Measurements from ENCODE around the gene REXO1. TPM values are rescaled to one million over a fixed set of nuclear protein-coding genes. Genes with fewer than 3 reads are reported as not detected.

The REXO1 gene
- total and polyA plus RNA-seq, 2 experiments from 2014 or later, result 20.2 to 90.1 TPM

- H3F3A ChIP-seq (replicated peaks; ENCODE audit: low read depth), result 0 out of 2 replicates have a peak, but pooled peaks cover 5% of the 10 kb centered on the region
- H3K27me3 ChIP-seq (ENCODE audit: insufficient read depth), result no peaks in the 10 kb centered on the region
- H3K79me2 ChIP-seq (replicated peaks; ENCODE audit: insufficient read depth), result no peaks in the 10 kb centered on the region
- Mint-ChIP-seq H3K27me3 (ENCODE audit: insufficient read depth, low read depth, poor library complexity) (peaks cover 12% of the 10 kb centered on the region), H3K4me3 (no peak overlapping the region), H3K36me3 (ENCODE audit: low read depth) (peaks cover 19% of the 10 kb centered on the region), H3K27ac (no peak overlapping the region), H3K9me3 (no peaks in the 10 kb centered on the region), H3K4me1 (peaks cover 6% of the 10 kb centered on the region)
- ATAC-seq (no peak), DNase-seq (ENCODE audit: low spot score) (no peak)
- H3K4me1 ChIP-seq (ENCODE audit: insufficient read depth), result no peaks in the 10 kb centered on the region
- no peaks in the 10 kb centered on the region for H3K9me2 ChIP-seq (ENCODE audit: insufficient read depth)
- no peak overlapping the region for H3K4me2 ChIP-seq
- H2AFZ ChIP-seq, result no peak overlapping the region
- H3K36me3 ChIP-seq (ENCODE audit: insufficient read depth), result no peaks in the 10 kb centered on the region; the same call in 1 of the 2 replicates
- H4K20me1 ChIP-seq (replicated peaks; ENCODE audit: insufficient read depth), result no peaks in the 10 kb centered on the region
- no peak overlapping the region for H3K27ac ChIP-seq (ENCODE audit: low read depth)
- no peak overlapping the region for H3K4me3 ChIP-seq
- no peak for TF ChIP-seq ZNF331 (CRISPR knock-in tag; IDR thresholded peaks at IDR 0.05; ENCODE audit: low read depth)
These were observed 31.6 kb downstream of the REXO1 start for GRCh38 chr19:1816530-1817298.

GRCh38 chr19:1815605-1816529 is 32.4 kb downstream of the REXO1 start:
- Mint-ChIP-seq H3K27ac (no peak overlapping the region), H3K4me1 (peaks cover 6% of the 10 kb centered on the region), H3K27me3 (ENCODE audit: insufficient read depth, low read depth, poor library complexity) (peaks cover 14% of the 10 kb centered on the region), H3K9me3 (no peaks in the 10 kb centered on the region), H3K4me3 (no peak overlapping the region), H3K36me3 (ENCODE audit: low read depth) (peaks cover 16% of the 10 kb centered on the region)
- H3K9me2 ChIP-seq (ENCODE audit: insufficient read depth), result no peaks in the 10 kb centered on the region
- no peaks in the 10 kb centered on the region for H3K4me1 ChIP-seq (ENCODE audit: insufficient read depth)
- no peaks in the 10 kb centered on the region for H3K27me3 ChIP-seq (ENCODE audit: insufficient read depth)
- no peak overlapping the region for H3K4me2 ChIP-seq
- no peak for ATAC-seq
- H3K4me3 ChIP-seq, result no peak overlapping the region
- 0 out of 2 replicates have a peak, but pooled peaks cover 5% of the 10 kb centered on the region for H3F3A ChIP-seq (replicated peaks; ENCODE audit: low read depth)
- no peak overlapping the region for H2AFZ ChIP-seq
- no peak overlapping the region for H3K27ac ChIP-seq (ENCODE audit: low read depth)
- no peaks in the 10 kb centered on the region for H3K79me2 ChIP-seq (replicated peaks; ENCODE audit: insufficient read depth)
- no peaks in the 10 kb centered on the region; the same call in 1 of the 2 replicates for H3K36me3 ChIP-seq (ENCODE audit: insufficient read depth)
- DNase-seq (ENCODE audit: low spot score), result no peak
- no peaks in the 10 kb centered on the region for H4K20me1 ChIP-seq (replicated peaks; ENCODE audit: insufficient read depth)
- TF ChIP-seq ZNF462 (CRISPR knock-in tag; IDR thresholded peaks at IDR 0.05) (no peak), STAT1 (IDR thresholded peaks at IDR 0.05; ENCODE audit: unreplicated experiment) (no peak), ZNF331 (CRISPR knock-in tag; IDR thresholded peaks at IDR 0.05; ENCODE audit: low read depth) (no peak), CTCF (conservative IDR thresholded peaks at IDR 0.05; ENCODE audit: low read depth in 2 of 2) (no peak), EZH2 (IDR thresholded peaks at IDR 0.05; ENCODE audit: low read depth, unreplicated experiment) (no peak), REST (IDR thresholded peaks at IDR 0.05; ENCODE audit: unreplicated experiment) (no peak)
